Activated naive CD4-positive, alpha-beta T cell treated with anti-CD3 and anti-CD28 coated beads for 36 hours (primary cell): ENCODE data around the gene ZNF638. TPM values are rescaled to one million over a fixed set of nuclear protein-coding genes. Genes with fewer than 3 reads are reported as not detected.
A peak's percentile ranks its signal among the peaks of the same experiment; 100 is the strongest.

Experiments
- CTCF ChIA-PET: fragments of 350-600 bp; sonication (Branson Sonifier 250); formaldehyde crosslinking; loops from one replicate; lab custom pipeline; 2021; ENCODE audit warnings: antibody characterized with exemption; lab: Charles Lee
- DNase-seq: peaks from one replicate; pipeline ENCODE4 v3.0.0-alpha.2; 2020
- H3K27ac Mint-ChIP-seq: one replicate; pipeline ENCODE4 v1.8.0; 2021; ENCODE audit warnings: mild to moderate bottlenecking, mixed read lengths
- H3K27me3 Mint-ChIP-seq: one replicate; pipeline ENCODE4 v1.8.0; 2021; ENCODE audit warnings: low read depth, mixed read lengths
- H3K36me3 Mint-ChIP-seq: one replicate; pipeline ENCODE4 v1.8.0; 2021; ENCODE audit warnings: low read depth, mixed read lengths
- H3K4me1 Mint-ChIP-seq: one replicate; pipeline ENCODE4 v1.8.0; 2021; ENCODE audit warnings: low read depth, mixed read lengths
- H3K4me3 Mint-ChIP-seq: one replicate; pipeline ENCODE4 v1.8.0; 2021; ENCODE audit warnings: mild to moderate bottlenecking, moderate library complexity, mixed read lengths
- H3K9me3 Mint-ChIP-seq: one replicate; pipeline ENCODE4 v1.8.0; 2021; ENCODE audit warnings: mixed read lengths
- intact Hi-C: fragments of 100-400 bp; cut with micrococcal nuclease; formaldehyde crosslinking; loops from one replicate; pipeline ENCODE4 v1.15.1; 2023
- total RNA-seq, 2 experiments: library from RNA; stranded (reverse); gene quantifications; one replicate each; pipeline ENCODE4 v1.2.3, GENCODE V29; 2021

Gene ZNF638
- total RNA-seq, 2 experiments from 2014 or later = 79.8 to 84.0 TPM

- no peak overlapping the region for H3K27ac Mint-ChIP-seq
- no peak for DNase-seq
- H3K27me3 Mint-ChIP-seq = no peaks in the 10 kb centered on the region
- no peak overlapping the region for H3K4me3 Mint-ChIP-seq
- H3K4me1 Mint-ChIP-seq = peaks cover 65% of the 10 kb centered on the region
- H3K36me3 Mint-ChIP-seq = peaks cover 17% of the 10 kb centered on the region
- no peaks in the 10 kb centered on the region for H3K9me3 Mint-ChIP-seq
- CTCF ChIA-PET = no interaction called here
- intact Hi-C loops = loop anchor here (1.0 kb wide), 1 partner anchor 25 kb away; no protein-coding TSS in a partner anchor
Measured at GRCh38 chr2:71336802-71337201, 5.2 kb downstream of the ZNF638 start.

DNA sequence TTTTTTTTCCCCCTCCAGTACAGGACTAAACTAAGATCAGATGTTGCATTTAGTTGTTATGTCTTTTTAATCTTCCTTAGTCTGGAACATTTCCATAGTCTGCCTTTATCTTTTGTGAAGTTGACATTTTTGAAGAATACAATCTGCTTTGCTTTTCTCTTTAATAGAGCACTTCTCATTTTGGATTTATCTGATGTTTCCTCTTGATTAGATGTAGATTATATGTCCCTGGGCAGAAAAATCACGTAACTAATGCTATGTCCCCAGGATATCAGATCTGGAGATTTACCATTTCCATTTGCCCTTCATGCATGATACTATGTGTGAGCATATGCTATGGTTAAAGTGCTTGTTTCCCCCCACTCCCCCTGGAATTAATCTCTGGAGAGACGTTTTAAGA lies 6.2 kb downstream of the ZNF638 start:
- Mint-ChIP-seq H3K9me3 (no peaks in the 10 kb centered on the region), H3K4me1 (peaks cover 66% of the 10 kb centered on the region), H3K27me3 (no peaks in the 10 kb centered on the region), H3K36me3 (peaks cover 10% of the 10 kb centered on the region), H3K4me3 (no peak overlapping the region), H3K27ac (no peak overlapping the region)
- CTCF ChIA-PET = no interaction called here
- intact Hi-C loops = loop anchor here (1.0 kb wide), 1 partner anchor 25 kb away; no protein-coding TSS in a partner anchor
- no peak for DNase-seq

GRCh38 chr2:71339685-71340084 lies 8.1 kb downstream of the ZNF638 start:
- peaks cover 6% of the 10 kb centered on the region for H3K36me3 Mint-ChIP-seq
- H3K9me3 Mint-ChIP-seq = no peaks in the 10 kb centered on the region
- no peak overlapping the region for H3K27ac Mint-ChIP-seq
- intact Hi-C loops = no loop called here
- no peaks in the 10 kb centered on the region for H3K27me3 Mint-ChIP-seq
- CTCF ChIA-PET = no interaction called here
- peaks cover 64% of the 10 kb centered on the region for H3K4me1 Mint-ChIP-seq
- no peak overlapping the region for H3K4me3 Mint-ChIP-seq
- no peak for DNase-seq

DNA sequence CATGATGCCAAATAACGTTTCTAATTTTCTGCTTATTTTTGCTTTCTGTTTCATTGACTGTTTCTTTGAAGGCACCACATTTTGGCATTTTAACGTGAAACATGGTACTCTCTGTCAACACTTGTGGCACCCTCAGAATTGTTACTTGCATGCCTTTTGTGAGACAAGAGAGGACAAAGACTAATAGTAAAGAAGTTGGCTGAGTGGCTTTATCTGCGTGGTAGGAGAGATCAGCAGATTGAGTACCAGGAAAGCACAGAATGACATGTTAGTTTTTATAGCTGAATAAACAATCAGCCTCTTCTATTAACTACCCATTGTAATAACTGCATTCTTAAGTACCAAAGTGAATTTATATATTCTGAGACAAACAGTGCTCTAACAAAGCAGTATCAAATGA lies 8.6 kb downstream of the ZNF638 start:
- intact Hi-C loops = no loop called here
- H3K27ac Mint-ChIP-seq = no peak overlapping the region
- no peaks in the 10 kb centered on the region for H3K27me3 Mint-ChIP-seq
- peaks cover 3% of the 10 kb centered on the region for H3K36me3 Mint-ChIP-seq
- H3K4me3 Mint-ChIP-seq = no peak overlapping the region
- peaks cover 60% of the 10 kb centered on the region for H3K4me1 Mint-ChIP-seq
- DNase-seq = no peak
- CTCF ChIA-PET = no interaction called here
- no peaks in the 10 kb centered on the region for H3K9me3 Mint-ChIP-seq

DNA sequence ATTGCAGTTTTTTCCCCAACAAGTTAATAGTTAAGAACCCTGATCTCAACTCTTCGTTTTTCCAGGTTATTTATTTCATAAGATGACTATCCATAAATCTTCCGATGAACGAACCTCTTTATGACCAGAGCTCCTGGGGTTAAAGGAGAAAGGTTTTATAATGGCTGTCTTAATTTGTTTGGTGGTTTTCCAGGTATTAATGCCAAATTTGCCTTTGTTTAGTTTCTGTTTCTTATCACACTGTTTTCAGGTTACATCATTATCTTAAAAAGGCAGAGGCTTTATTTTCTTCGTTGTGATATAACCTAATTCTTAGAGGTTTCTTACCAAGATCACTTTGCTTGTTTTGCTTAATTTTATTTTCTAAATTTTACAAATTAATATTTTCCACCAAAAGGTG lies 10.1 kb downstream of the ZNF638 start:
- Mint-ChIP-seq H3K36me3 (peaks cover 10% of the 10 kb centered on the region), H3K27me3 (no peaks in the 10 kb centered on the region), H3K27ac (no peak overlapping the region), H3K9me3 (no peaks in the 10 kb centered on the region), H3K4me3 (no peak overlapping the region), H3K4me1 (peaks cover 56% of the 10 kb centered on the region)
- DNase-seq = no peak
- CTCF ChIA-PET = no interaction called here
- intact Hi-C loops = no loop called here

GRCh38 chr2:71346065-71346464 lies 14.5 kb downstream of the ZNF638 start:
- no peak for DNase-seq
- no peaks in the 10 kb centered on the region for H3K27me3 Mint-ChIP-seq
- peaks cover 54% of the 10 kb centered on the region for H3K4me1 Mint-ChIP-seq
- H3K4me3 Mint-ChIP-seq = no peak overlapping the region
- intact Hi-C loops = no loop called here
- peaks cover 31% of the 10 kb centered on the region for H3K36me3 Mint-ChIP-seq
- H3K9me3 Mint-ChIP-seq = no peaks in the 10 kb centered on the region
- H3K27ac Mint-ChIP-seq = no peak overlapping the region
- CTCF ChIA-PET = interaction anchor here (0.7 kb wide), 1 partner anchor 199 kb away, joined by 3 read pairs; no protein-coding TSS in a partner anchor

- Mint-ChIP-seq H3K27ac (no peak overlapping the region), H3K4me3 (no peak overlapping the region), H3K27me3 (no peaks in the 10 kb centered on the region), H3K36me3 (peaks cover 31% of the 10 kb centered on the region), H3K9me3 (no peaks in the 10 kb centered on the region), H3K4me1 (peaks cover 56% of the 10 kb centered on the region)
- DNase-seq = peak; percentile 18
- intact Hi-C loops = no loop called here
- CTCF ChIA-PET = no interaction called here
Measured at GRCh38 chr2:71347517-71347916, 15.9 kb downstream of the ZNF638 start.

GRCh38 chr2:71348302-71348701 lies 16.7 kb downstream of the ZNF638 start:
- intact Hi-C loops = no loop called here
- H3K27ac Mint-ChIP-seq = no peak overlapping the region
- peaks cover 31% of the 10 kb centered on the region for H3K36me3 Mint-ChIP-seq
- CTCF ChIA-PET = no interaction called here
- no peaks in the 10 kb centered on the region for H3K9me3 Mint-ChIP-seq
- H3K4me3 Mint-ChIP-seq = no peak overlapping the region
- no peaks in the 10 kb centered on the region for H3K27me3 Mint-ChIP-seq
- H3K4me1 Mint-ChIP-seq = peaks cover 60% of the 10 kb centered on the region
- DNase-seq = peak; percentile 12

GRCh38 chr2:71353248-71353647 lies 21.7 kb downstream of the ZNF638 start:
- CTCF ChIA-PET = interaction anchor here (1.1 kb wide), 1 partner anchor 22 kb away, joined by 4 read pairs; the partner anchor contains the start of gene ZNF638
- H3K36me3 Mint-ChIP-seq = peaks cover 37% of the 10 kb centered on the region
- peaks cover 52% of the 10 kb centered on the region for H3K4me1 Mint-ChIP-seq
- DNase-seq = peak; percentile 15
- no peak overlapping the region for H3K4me3 Mint-ChIP-seq
- H3K27ac Mint-ChIP-seq = peak overlapping the region; percentile 19
- H3K27me3 Mint-ChIP-seq = no peaks in the 10 kb centered on the region
- intact Hi-C loops = loop anchor here (2.0 kb wide), 1 partner anchor 20 kb away; no protein-coding TSS in a partner anchor
- no peaks in the 10 kb centered on the region for H3K9me3 Mint-ChIP-seq

GRCh38 chr2:71358931-71359671 lies 27.5 kb downstream of the ZNF638 start:
- CTCF ChIA-PET = interaction anchor here (0.5 kb wide), 1 partner anchor 27 kb away, joined by 3 read pairs; the partner anchor contains the start of gene ZNF638
- peak overlapping the region; percentile 28 for H3K27ac Mint-ChIP-seq
- intact Hi-C loops = no loop called here
- peaks cover 47% of the 10 kb centered on the region for H3K4me1 Mint-ChIP-seq
- peaks cover 36% of the 10 kb centered on the region for H3K36me3 Mint-ChIP-seq
- H3K9me3 Mint-ChIP-seq = no peaks in the 10 kb centered on the region
- peak; percentile 9 for DNase-seq
- H3K27me3 Mint-ChIP-seq = no peaks in the 10 kb centered on the region
- H3K4me3 Mint-ChIP-seq = no peak overlapping the region

GRCh38 chr2:71360434-71360975 lies 28.9 kb downstream of the ZNF638 start:
- Mint-ChIP-seq H3K9me3 (no peaks in the 10 kb centered on the region), H3K4me3 (no peak overlapping the region), H3K36me3 (peaks cover 39% of the 10 kb centered on the region), H3K4me1 (peaks cover 44% of the 10 kb centered on the region), H3K27me3 (no peaks in the 10 kb centered on the region), H3K27ac (no peak overlapping the region)
- intact Hi-C loops = no loop called here
- CTCF ChIA-PET = interaction anchor here (0.9 kb wide), 1 partner anchor 14 kb away, joined by 4 read pairs; no protein-coding TSS in a partner anchor
- DNase-seq = no peak

- Mint-ChIP-seq H3K4me3 (no peak overlapping the region), H3K36me3 (peaks cover 36% of the 10 kb centered on the region), H3K9me3 (no peaks in the 10 kb centered on the region), H3K4me1 (peaks cover 40% of the 10 kb centered on the region), H3K27ac (no peak overlapping the region), H3K27me3 (no peaks in the 10 kb centered on the region)
- CTCF ChIA-PET = interaction anchor here (0.9 kb wide), 1 partner anchor 13 kb away, joined by 4 read pairs; no protein-coding TSS in a partner anchor
- DNase-seq = no peak
- intact Hi-C loops = loop anchor here (1.0 kb wide), 1 partner anchor 24 kb away; no protein-coding TSS in a partner anchor
Measured at GRCh38 chr2:71361631-71362030, 30.0 kb downstream of the ZNF638 start.
